Esophagus squamous epithelium (tissue), 4 donors: ENCODE results near the gene ANTXR1.

Source experiments
- CTCF ChIP-seq, 6 experiments: fragments of 450-650 bp in 4 of 6; fragments of 200-600 bp in 2 of 6; sonication (generic) in 2 of 6; IDR thresholded peaks; one replicate each; pipeline ENCODE4 v1.5.1; 2016 to 2019; ENCODE audit warnings: antibody characterized with exemption in 6 of 6, mild to moderate bottlenecking in 4 of 6, moderate library complexity in 4 of 6
- POLR2A ChIP-seq, 4 donors: fragments of 450-650 bp; IDR thresholded peaks; one replicate each; pipeline ENCODE4 v1.6.1; 2017; ENCODE audit warnings: antibody characterized with exemption in 4 of 4, mild to moderate bottlenecking in 4 of 4, moderate library complexity in 3 of 4

DNA sequence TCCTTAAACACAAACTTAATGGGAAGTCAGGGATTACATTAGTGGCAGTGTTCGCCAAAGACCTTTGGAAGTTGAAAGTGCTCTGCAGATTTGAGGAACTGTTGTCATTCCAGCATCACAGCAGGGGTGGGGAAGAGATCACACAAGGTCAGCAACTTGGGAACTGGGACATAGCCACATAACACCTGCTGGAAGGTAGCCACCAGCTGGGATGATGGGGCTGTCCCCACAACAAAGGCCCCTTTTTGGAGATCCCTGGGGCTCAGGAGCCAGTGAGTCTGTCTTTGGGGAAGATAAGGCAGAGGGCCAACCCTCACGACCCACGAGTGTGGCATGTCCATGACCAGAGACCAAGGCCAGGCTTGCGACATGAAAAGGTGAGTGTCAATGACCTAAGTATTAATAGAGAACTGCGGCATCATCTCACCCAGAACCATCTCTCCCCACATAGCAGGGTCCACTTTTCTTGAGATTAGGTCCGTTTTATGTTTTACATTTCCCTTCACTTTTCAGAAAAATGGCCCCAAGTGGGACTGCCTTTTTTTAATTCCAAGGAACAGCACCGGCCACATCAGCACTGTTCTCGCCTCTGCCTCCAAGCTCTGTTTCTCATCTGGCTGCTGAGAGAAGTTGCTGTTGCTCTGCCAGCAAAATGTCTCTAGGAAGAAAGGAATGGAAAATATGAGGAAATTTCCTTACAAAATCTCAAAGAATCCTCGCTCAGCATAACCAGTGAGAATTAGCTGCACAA lies 267.1 kb downstream of the ANTXR1 start:
- TF ChIP-seq POLR2A (IDR thresholded peaks at IDR 0.05) (no peak), CTCF (IDR thresholded peaks at IDR 0.05) (no peak)
